HL-60/S4 (cell line): ENCODE data around the gene INTS6L.

ENCODE experiments used
- in situ Hi-C: fragments of 300-500 bp; cut with MboI; formaldehyde crosslinking; loops from 2 replicates; pipeline ENCODE4 v1.14.3; 2022; ENCODE audit warnings: low sequenced_read_pairs

INTS6L gene

GRCh38 chrX:135520553-135521404 is at the start of gene INTS6L:
Gene INTS6L, plus strand, starts transcription at chrX:135520660. Its CDS starts 333 bp downstream, at chrX:135520993.
- in situ Hi-C loops = no loop called here

DNA sequence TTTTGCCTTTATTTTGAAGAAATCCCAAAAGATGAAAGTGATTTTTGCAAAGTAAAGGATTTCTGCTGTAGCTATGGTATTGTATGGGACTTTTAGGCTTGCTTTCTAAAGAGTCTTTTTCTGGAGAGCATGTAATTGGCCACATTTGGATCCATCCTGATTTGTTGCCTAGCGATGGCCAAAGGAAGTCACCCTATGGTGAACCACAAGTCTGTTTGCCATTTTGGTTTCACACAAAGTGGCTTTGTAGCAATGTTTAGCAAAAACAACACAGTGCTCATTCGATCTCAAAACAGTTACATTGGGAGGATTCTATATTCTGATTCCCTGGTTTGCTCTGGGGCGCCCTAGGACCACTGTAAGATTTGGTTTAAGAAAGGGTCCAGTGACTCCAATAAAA is 44.1 kb upstream of the INTS6L start:
- in situ Hi-C loops = loop anchor here (25.0 kb wide), 1 partner anchor 111 kb away; no protein-coding TSS in a partner anchor

- in situ Hi-C loops = loop anchor here (25.0 kb wide), 1 partner anchor 110 kb away; no protein-coding TSS in a partner anchor
These were observed 42.9 kb upstream of the INTS6L start for GRCh38 chrX:135477576-135477975.

DNA sequence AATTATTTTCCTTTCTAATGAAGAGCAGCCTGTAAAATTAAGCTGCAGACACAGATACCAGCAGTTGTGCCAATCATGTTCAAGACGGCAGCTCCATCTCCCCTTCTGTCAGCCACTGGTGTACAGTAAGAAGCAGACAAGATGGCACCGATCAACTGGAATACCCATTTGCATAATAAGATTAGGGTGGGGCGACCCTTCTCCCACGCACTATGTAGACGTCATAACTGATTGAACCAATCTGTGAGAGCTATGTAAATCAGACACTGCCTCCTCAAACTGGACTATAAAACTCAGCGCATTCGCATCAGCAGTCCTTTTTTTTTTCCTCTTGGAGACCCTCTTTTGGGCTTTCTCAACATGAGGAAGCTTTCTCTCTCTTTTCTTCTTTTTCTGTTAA is 40.4 kb upstream of the INTS6L start:
- in situ Hi-C loops = loop anchor here (25.0 kb wide), 1 partner anchor 107 kb away; no protein-coding TSS in a partner anchor

DNA sequence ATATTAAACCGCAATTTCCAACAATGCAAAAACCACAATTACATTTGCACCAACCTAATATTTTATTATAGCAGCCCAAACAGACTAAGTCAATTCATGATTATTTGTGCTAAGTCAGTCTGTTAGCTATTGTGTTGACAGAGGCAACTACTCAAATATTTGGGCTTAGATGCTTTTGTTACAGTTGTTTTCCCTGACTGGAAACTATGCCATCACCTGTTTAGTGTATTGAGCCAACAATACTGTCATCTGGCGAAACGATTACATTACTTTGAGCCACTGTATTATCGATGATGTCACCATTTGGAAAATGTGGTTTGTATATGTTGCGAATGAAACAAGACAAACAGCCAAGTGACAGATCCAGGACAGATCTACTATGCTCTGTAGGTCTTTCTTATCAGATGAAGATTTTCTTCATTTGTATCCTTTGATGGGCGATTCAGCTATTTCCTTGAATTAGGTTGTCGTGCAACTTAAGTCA is 38.7 kb upstream of the INTS6L start:
- in situ Hi-C loops = loop anchor here (25.0 kb wide), 1 partner anchor 106 kb away; no protein-coding TSS in a partner anchor

GRCh38 chrX:135484641-135485289 is 35.7 kb upstream of the INTS6L start:
- in situ Hi-C loops = loop anchor here (25.0 kb wide), 1 partner anchor 103 kb away; no protein-coding TSS in a partner anchor

DNA sequence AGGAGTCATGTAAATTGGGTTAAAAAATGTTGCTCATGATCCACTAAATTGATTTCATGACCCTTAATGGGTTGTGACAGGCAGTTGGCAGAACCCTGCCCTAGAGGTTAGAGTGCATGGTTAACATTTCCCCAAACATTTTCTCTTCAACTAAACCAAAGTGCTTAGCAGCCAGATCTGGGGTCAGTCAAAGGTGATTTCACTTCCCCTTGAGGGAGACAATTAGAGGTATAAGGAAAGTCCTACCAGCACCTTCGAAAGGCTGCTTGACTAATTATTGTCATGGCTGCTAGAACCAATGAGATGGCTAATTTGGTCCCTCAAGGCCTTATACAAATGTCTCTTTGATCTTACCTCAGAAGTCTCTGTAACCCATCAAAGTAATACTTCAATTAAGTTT is 30.9 kb upstream of the INTS6L start:
- in situ Hi-C loops = loop anchor here (25.0 kb wide), 1 partner anchor 98 kb away; no protein-coding TSS in a partner anchor

DNA sequence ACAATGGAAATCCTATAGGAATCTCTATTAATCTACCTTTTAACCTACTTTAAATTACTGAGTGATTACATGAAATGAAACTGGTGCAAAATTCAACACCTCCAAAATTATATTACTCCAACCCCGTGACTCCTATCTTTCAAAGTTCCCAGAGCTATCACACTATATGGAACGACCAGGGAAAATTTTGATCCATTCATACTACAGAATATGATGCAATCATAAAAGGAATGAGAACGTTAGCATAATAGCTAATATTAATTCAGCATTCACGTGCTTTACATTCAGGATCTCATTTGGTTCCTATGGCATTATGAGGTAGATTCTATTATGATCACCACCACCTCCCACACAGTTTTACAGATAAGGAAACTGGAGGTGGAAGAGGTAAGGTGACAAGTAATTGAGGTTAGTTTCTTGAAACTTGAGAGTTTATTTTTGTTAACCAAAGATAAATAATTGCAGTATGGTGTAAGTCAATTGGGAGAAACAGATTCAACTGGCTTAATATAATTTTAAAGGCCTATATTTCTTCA is 29.4 kb upstream of the INTS6L start:
- in situ Hi-C loops = loop anchor here (25.0 kb wide), 1 partner anchor 96 kb away; no protein-coding TSS in a partner anchor

DNA sequence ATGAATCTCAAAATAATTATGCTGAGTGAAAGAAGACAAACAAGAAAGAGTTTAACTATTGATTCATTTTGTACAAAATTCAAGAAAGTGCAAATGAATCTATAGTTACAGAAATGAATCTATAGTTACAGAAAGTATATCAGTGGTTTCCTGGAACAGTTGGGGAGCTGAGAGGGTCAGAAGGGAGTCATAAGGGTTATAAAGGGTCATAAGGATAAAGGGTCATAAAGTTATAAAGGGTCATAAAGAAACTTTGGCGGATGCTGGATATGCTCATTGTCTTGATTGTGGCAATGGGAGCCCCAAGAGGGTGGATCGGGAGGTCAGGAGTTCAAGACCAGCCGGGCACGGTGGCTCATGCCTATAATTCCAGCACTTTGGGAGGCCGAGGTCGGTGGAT is 26.0 kb upstream of the INTS6L start:
- in situ Hi-C loops = loop anchor here (25.0 kb wide), 1 partner anchor 93 kb away; no protein-coding TSS in a partner anchor

DNA sequence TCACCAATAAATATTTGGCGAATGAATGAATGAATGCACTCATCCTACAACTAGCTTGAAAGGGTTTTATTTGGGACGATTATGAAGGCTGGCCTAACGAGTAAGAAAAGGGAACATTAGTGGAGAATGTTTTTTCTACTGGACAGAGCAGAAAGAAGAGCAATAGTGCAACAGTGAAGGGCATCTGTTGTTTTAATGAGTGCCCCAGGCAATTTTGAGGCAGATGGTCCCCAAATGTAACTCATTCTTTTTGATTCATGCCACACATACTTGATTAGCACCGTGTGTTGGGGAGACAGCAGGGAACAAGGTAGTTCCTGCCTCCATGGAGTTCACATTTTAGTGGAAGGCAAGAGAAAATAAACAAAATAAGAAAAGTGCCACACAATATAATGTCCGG is 22.7 kb upstream of the INTS6L start:
- in situ Hi-C loops = loop anchor here (25.0 kb wide), 1 partner anchor 90 kb away; no protein-coding TSS in a partner anchor

- in situ Hi-C loops = loop anchor here (25.0 kb wide), 1 partner anchor 89 kb away; no protein-coding TSS in a partner anchor
These were observed 22.2 kb upstream of the INTS6L start for GRCh38 chrX:135498236-135498635.

- in situ Hi-C loops = no loop called here
These were observed 15.1 kb upstream of the INTS6L start for GRCh38 chrX:135505351-135505750.

DNA sequence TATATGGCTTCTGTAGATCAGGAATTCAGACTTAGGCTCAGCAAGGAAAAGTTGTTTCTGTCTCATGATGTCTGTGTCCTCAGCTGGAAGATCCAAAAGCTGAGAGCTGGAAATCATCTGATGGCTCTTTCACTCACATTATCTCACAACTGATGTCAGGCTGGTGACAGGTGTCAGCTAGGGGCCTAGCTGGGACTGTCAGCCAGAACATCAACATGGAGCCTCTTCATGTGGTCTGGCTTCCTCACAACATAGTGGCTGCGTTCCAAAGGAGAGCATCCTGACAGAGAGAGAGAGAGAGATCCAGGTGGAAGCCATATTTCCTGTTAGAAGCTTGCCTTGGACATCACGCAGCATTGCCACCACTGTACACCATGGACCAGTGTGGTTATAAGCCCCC is 10.6 kb upstream of the INTS6L start:
- in situ Hi-C loops = no loop called here

GRCh38 chrX:135512508-135513129 is 7.8 kb upstream of the INTS6L start:
- in situ Hi-C loops = no loop called here

- in situ Hi-C loops = no loop called here
These were observed 7.3 kb upstream of the INTS6L start for GRCh38 chrX:135513130-135513515.

DNA sequence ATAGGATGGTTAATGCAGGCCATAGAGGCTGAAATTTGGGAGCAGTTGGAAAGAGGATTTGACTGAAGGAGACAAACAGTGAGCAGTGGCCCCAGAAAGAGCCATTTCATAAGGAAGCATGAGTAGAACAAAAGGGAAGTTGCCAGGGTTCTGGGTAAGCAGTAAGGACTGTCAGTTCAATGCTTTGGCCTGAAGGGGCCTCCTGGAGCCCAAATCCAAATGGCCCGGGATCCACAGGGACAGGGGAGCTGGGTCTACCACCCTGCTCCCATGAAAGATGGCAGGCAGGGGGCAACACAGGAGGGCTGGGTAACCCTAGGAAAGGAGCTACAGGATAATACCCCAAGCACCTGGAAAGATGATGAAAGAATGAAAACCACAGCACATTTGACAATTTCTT is 4.1 kb upstream of the INTS6L start:
- in situ Hi-C loops = no loop called here

DNA sequence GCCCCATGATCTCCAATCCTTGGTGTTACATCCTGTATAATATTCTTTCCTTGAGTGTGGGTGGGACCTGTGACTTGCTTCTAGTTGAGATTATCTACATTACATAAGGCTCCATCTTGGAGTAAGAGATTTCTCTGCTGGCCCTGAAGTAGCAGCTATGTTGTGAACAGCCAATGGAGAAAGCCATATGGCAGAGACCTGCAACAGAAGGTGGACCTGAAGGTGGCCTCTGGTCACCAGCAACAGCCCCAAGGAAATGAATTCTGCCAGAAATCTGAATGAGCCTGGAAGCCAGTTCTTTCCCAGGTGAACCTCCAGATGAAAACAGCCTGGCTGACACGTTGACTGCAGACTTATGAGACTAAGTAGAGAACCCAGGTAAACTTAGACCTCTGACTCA is 2.3 kb upstream of the INTS6L start:
- in situ Hi-C loops = no loop called here

GRCh38 chrX:135520022-135520552 is 373 bp upstream of the INTS6L start:
- in situ Hi-C loops = no loop called here

- in situ Hi-C loops = no loop called here
These were observed 1.1 kb downstream of the INTS6L start for GRCh38 chrX:135521405-135522131.

GRCh38 chrX:135522132-135522530 is 1.7 kb downstream of the INTS6L start:
- in situ Hi-C loops = no loop called here
